Adrenal gland (tissue), 12 donors: Measurements from ENCODE around the gene ACSF3. TPM values are rescaled to one million over a fixed set of nuclear protein-coding genes. Genes with fewer than 3 reads are reported as not detected.

ENCODE experiments used
- DNase-seq, 7 donors: peaks; one replicate each; pipeline ENCODE4 v3.0.0-alpha.2; 2019 to 2020
- H3K27ac ChIP-seq, 5 donors: fragments of 200-600 bp; sonication (generic) in 4 of 5; 1 replicate in 3 of 5; 2 replicates in 2 of 5; pipeline versions ENCODE4 v1.5.1 to v1.8.0; 2016 to 2020; ENCODE audit warnings: mild to moderate bottlenecking in 1 of 5
- H3K27me3 ChIP-seq: fragments of 200-600 bp; 2 replicates; pipeline ENCODE4 v1.8.0; 2021
- H3K36me3 ChIP-seq, 2 donors: fragments of 200-600 bp; replicated peaks in 1 of 2; 1 replicate in 1 of 2; 2 replicates in 1 of 2; pipeline versions ENCODE4 v1.5.1 to v1.8.0; 2018 to 2022
- H3K4me1 ChIP-seq, 2 donors: fragments of 200-600 bp; replicated peaks in 1 of 2; 1 replicate in 1 of 2; 2 replicates in 1 of 2; pipeline versions ENCODE4 v1.5.1 to v1.8.0; 2018 to 2021
- H3K4me3 ChIP-seq, 4 donors: fragments of 200-600 bp; sonication (generic) in 3 of 4; one replicate each; pipeline ENCODE4 v1.5.1; 2016 to 2018
- H3K9me3 ChIP-seq, 3 donors: fragments of 200-600 bp; sonication (generic) in 1 of 3; replicated peaks in 1 of 3; 1 replicate in 2 of 3; 2 replicates in 1 of 3; pipeline versions ENCODE4 v1.5.1 to v1.8.0; 2016 to 2021
- POLR2A ChIP-seq, 2 donors: fragments of 450-650 bp; IDR thresholded peaks; one replicate each; pipeline ENCODE4 v1.6.1; 2017; ENCODE audit warnings: antibody characterized with exemption in 2 of 2, mild to moderate bottlenecking in 2 of 2, moderate library complexity in 1 of 2
- WGBS, 4 donors: extraction: QIAGEN DNeasy Blood & Tissue Kit in 2 of 4; methylation state at CpG; one replicate each; pipeline versions ENCODE4 v1.1.5 to v1.1.7; 2013 to 2017; 5-methylcytosine and 5-hydroxymethylcytosine counted together
- intact Hi-C, 2 donors: fragments of 100-400 bp; cut with DNase I; formaldehyde crosslinking; loops; one replicate each; pipeline versions ENCODE4 v1.14.1 to v1.15.0; 2022 to 2023
- polyA plus RNA-seq, 3 donors: library from polyadenylated mRNA; stranded (reverse); fragments of 200-250 nt in 2 of 3; fragments of 350-450 nt in 1 of 3; fragmentation: Illumina TruSeq in 1 of 3; extraction: RNeasy Lipid Tissue Mini Kit (QIAGEN cat#74804) in 1 of 3; gene quantifications; one replicate each; pipeline ENCODE4 v1.2.3, GENCODE V29; 2013 to 2014
- total RNA-seq, 9 donors: library from RNA; depleted of rRNA in 4 of 9; stranded (reverse); fragments of >200 nt in 4 of 9; fragments of 120-200 nt in 1 of 9; fragmentation: NEBNext Ultra II Directional in 1 of 9; extraction: Animal tissue kit (Norgen Biotek cat#: 25700) in 1 of 9; gene quantifications; one replicate each; pipeline versions ENCODE4 v1.1.0 to v1.2.4, GENCODE V29; 2013 to 2023
- TF ChIP-seq, protein P1 (sequence below), 6 experiments: fragments of 450-650 bp in 4 of 6; fragments of 200-600 bp in 2 of 6; sonication (generic) in 1 of 6; IDR thresholded peaks; 1 replicate in 5 of 6; 2 replicates in 1 of 6; pipeline versions ENCODE4 v1.5.1 to v1.8.0; 2016 to 2021; ENCODE audit warnings: antibody characterized with exemption in 6 of 6, mild to moderate bottlenecking in 2 of 6, moderate library complexity in 1 of 6
- donor health status: healthy with polysubstance abuse.
- donor health status: Bipolar disorder and iron deficiency.
- donor health status: DM: yes; HTN: yes; CAD: no.
- donor health status: DM: no; HTN: no; CAD: no.
- donor health status: DM: no; HTN: no; CAD: no.
- donor health status: DM: yes; HTN: yes; CAD: no.

Gene ACSF3
- total and polyA plus RNA-seq, 12 donors = 32.4 to 90.3 (median 57.0) TPM

DNA sequence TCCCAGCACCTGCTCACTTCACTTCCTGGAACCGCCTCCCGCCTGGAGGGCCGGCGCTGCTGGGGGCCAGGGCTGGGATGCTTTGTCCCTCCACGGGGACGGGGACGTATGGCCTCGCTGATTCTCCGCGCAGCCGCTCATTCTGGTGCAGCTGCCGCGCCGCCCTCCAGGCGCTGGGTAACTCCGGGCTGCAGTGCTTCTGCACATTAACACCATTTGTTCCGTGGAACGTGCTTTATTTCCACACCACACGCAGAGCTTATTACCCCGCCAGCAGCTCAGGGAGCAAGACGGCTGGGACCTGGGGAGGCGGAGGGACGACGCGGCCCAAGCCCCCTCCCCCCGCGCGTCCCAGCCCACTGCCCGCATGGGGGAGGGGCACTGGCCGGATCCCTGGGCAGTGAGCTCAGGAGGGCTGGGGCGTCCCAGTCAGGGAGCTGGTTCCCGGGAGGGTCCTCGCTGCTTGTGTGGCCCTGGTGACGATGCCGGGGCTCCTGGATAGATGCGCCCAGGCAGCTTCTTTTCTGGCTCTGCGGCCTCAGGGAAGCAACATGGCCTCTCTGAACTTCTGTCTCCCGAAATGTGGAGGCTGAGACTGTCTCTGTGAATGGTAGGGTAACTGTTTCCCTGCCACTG lies 45.4 kb upstream of the ACSF3 start:
- Histone ChIP-seq H3K27me3 (peaks cover 25% of the 10 kb centered on the region), H3K9me3 (no peaks in the 10 kb centered on the region), H3K4me3 (no peak overlapping the region), H3K36me3 (no peaks in the 10 kb centered on the region), H3K4me1 (no peaks in the 10 kb centered on the region), H3K27ac (no peak overlapping the region)
- WGBS, 4 donors = 27 to 37% (median 30%) methylated on average over 10 to 38 of the region's 38 CpGs
- no peak for TF ChIP-seq POLR2A (IDR thresholded peaks at IDR 0.05)
- TF ChIP-seq, protein P1, sequence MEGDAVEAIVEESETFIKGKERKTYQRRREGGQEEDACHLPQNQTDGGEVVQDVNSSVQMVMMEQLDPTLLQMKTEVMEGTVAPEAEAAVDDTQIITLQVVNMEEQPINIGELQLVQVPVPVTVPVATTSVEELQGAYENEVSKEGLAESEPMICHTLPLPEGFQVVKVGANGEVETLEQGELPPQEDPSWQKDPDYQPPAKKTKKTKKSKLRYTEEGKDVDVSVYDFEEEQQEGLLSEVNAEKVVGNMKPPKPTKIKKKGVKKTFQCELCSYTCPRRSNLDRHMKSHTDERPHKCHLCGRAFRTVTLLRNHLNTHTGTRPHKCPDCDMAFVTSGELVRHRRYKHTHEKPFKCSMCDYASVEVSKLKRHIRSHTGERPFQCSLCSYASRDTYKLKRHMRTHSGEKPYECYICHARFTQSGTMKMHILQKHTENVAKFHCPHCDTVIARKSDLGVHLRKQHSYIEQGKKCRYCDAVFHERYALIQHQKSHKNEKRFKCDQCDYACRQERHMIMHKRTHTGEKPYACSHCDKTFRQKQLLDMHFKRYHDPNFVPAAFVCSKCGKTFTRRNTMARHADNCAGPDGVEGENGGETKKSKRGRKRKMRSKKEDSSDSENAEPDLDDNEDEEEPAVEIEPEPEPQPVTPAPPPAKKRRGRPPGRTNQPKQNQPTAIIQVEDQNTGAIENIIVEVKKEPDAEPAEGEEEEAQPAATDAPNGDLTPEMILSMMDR (IDR thresholded peaks at IDR 0.05) = no peak
- intact Hi-C loops = no loop called here
- no peak for DNase-seq

DNA sequence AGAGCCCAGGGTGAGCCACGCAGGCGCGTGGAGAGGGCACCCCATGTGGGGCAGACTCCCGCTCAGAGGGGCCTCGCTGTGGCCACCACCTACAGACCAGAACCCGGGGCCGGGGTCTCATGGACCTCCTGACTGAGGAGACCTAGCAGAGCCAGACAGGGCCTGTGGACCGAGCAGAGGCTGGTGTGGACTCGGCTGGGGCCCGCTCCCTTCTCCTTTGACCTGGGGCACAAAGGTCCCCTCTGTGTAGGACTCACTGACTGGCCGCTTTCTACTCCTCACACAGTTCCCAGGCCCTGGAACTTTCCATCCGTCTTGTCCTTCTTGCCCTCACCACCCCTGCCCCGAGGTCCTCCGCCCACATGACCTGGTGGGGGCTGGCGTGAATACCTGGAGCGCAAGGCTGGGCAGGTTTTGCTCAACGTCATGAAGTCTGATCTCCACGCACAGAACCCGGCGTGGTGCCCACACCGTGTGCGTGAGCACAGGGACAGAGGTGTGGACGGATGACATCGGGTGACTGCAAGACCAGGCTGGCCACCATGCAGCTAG lies 44.7 kb upstream of the ACSF3 start:
- no peak for DNase-seq
- H3K4me1 ChIP-seq = no peaks in the 10 kb centered on the region
- H3K4me3 ChIP-seq = no peak overlapping the region
- H3K27ac ChIP-seq = no peak overlapping the region
- H3K36me3 ChIP-seq = no peaks in the 10 kb centered on the region
- intact Hi-C loops = no loop called here
- no peaks in the 10 kb centered on the region for H3K9me3 ChIP-seq
- TF ChIP-seq POLR2A (IDR thresholded peaks at IDR 0.05) = no peak
- TF ChIP-seq, protein P1 (IDR thresholded peaks at IDR 0.05) = no peak
- WGBS, 4 donors = 77 to 86% (median 79%) methylated on average over 14 to 24 of the region's 24 CpGs
- peaks cover 19% of the 10 kb centered on the region for H3K27me3 ChIP-seq

DNA sequence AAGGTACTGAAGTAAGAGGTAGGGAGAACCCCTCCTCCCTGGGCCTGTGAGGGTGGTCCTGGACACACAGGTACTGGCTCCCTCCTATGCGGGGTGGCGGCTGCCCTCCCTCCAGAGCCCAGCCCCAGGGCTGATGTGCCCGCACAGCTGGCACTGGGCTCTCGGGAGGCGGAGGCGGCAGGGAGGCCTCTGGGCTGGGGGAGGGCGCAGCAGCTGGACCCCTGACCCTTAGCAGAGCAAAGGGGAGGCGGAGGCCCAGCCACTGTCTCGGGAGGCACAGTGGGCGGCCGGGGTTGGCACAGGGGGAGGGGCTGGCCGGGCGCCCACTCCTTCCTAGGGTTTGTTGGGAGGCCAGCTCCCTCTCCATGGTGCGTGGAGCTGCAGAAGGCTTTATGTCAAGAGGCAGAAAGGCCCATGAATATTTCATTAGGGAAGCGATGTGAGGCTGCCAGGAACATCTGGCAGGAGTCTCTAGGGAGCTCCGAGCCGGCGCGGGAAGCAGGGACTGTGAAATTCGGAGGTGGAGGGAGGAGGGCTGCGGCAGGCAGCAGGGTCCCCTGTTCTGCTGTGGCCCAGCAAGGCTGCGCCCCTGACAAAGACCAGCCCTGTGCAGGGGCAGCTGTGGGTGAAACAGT lies 44.1 kb upstream of the ACSF3 start:
- no peak for DNase-seq
- WGBS, 4 donors = 42 to 77% (median 54%) methylated on average over 5 to 22 of the region's 22 CpGs
- H3K4me3 ChIP-seq = no peak overlapping the region
- intact Hi-C loops = no loop called here
- peaks cover 14% of the 10 kb centered on the region for H3K27me3 ChIP-seq
- TF ChIP-seq, protein P1 (IDR thresholded peaks at IDR 0.05) = no peak
- TF ChIP-seq POLR2A (IDR thresholded peaks at IDR 0.05) = no peak
- no peak overlapping the region for H3K27ac ChIP-seq
- H3K4me1 ChIP-seq = no peaks in the 10 kb centered on the region
- H3K9me3 ChIP-seq = no peaks in the 10 kb centered on the region
- no peaks in the 10 kb centered on the region for H3K36me3 ChIP-seq

DNA sequence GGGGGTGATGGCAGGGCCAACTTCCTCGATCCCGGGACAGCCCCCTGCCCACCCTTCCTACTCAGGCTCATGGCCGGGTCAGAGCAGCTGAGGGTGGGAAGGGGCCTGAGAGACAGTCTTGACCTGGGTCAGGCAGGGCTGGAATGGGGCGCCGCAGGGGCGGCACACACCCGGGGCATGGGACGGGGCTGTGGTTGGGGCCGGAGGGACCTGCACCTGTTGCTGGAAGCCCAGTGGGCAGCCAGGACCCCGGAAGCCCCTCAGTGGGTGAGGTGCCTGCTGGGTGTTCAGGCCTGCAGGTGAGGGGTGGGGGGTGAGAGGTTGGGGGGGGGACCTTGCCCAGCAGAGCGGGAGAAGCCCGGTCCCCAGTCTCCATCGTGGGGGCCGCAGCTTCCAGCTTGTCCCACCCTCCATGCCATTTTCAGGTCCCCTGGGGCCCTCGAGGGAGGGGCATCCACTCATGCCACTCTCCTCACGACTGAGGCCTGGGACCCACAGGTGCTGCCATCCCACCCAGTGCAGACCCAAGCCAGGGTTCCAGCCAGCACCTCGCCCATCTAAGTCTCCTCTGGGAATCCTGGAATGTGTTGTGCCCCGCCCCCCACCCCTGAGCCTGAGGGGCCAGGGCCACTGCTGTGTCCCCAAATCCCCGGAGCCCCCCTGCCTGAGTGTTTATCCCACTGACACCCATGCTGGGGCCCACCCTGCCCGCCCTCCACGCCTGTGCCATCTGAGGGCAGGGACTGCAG lies 43.4 kb upstream of the ACSF3 start:
- Histone ChIP-seq H3K9me3 (no peaks in the 10 kb centered on the region), H3K27me3 (peaks cover 14% of the 10 kb centered on the region), H3K36me3 (no peaks in the 10 kb centered on the region), H3K4me3 (no peak overlapping the region), H3K4me1 (no peaks in the 10 kb centered on the region), H3K27ac (no peak overlapping the region)
- WGBS, 4 donors = 38 to 75% (median 58%) methylated on average over 5 to 21 of the region's 21 CpGs
- DNase-seq = no peak
- TF ChIP-seq POLR2A (IDR thresholded peaks at IDR 0.05) = no peak
- TF ChIP-seq, protein P1 (IDR thresholded peaks at IDR 0.05) = no peak
- intact Hi-C loops = no loop called here
